ENCODE results near the gene VMAC.

VMAC gene

DNA sequence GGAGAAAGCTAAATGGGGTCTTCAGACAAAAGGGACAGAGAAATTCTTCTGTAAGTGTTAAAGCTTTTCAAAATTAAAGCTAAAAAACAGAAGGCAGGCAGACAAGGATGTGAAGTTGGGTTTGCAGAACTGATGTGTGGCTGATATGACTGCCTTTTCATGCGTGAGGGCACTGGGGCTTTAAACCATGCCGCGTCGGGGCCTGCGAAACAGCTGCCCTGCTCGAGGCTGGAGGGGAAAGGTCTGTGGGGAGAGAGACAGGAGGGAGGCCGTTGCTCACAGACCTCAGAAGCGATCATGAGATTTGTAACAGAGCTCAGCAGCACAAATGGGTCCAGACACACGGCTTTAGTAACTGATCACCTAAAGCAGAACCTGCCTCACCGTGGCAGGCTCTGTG is 32.9 kb downstream of the VMAC start:
- no peak for DNase-seq (ENCODE audit: low read depth)
- TF ChIP-seq CTCF (IDR thresholded peaks at IDR 0.05; ENCODE audit: low read length, missing control alignments): no peak
- H3K4me3 ChIP-seq (replicated peaks; ENCODE audit: low read depth, low read length): no peak overlapping the region

GRCh38 chr19:5940260-5941208 is 35.9 kb downstream of the VMAC start:
- DNase-seq (ENCODE audit: low read depth): no peak
- H3K4me3 ChIP-seq (replicated peaks; ENCODE audit: low read depth, low read length): no peak overlapping the region
- TF ChIP-seq CTCF (IDR thresholded peaks at IDR 0.05; ENCODE audit: low read length, missing control alignments): no peak

- TF ChIP-seq CTCF (IDR thresholded peaks at IDR 0.05; ENCODE audit: low read length, missing control alignments): no peak
- H3K4me3 ChIP-seq (replicated peaks; ENCODE audit: low read depth, low read length): no peak overlapping the region
- no peak for DNase-seq (ENCODE audit: low read depth)
Observed at GRCh38 chr19:5941673-5942072, 37.0 kb downstream of the VMAC start.

GRCh38 chr19:5943045-5943444 is 38.4 kb downstream of the VMAC start:
- DNase-seq (ENCODE audit: low read depth): no peak
- no peak for TF ChIP-seq CTCF (IDR thresholded peaks at IDR 0.05; ENCODE audit: low read length, missing control alignments)
- no peak overlapping the region for H3K4me3 ChIP-seq (replicated peaks; ENCODE audit: low read depth, low read length)

- no peak for TF ChIP-seq CTCF (IDR thresholded peaks at IDR 0.05; ENCODE audit: low read length, missing control alignments)
- no peak overlapping the region for H3K4me3 ChIP-seq (replicated peaks; ENCODE audit: low read depth, low read length)
- peak; percentile 71 for DNase-seq (ENCODE audit: low read depth)
Observed at GRCh38 chr19:5943623-5944022, 39.0 kb downstream of the VMAC start.

- H3K4me3 ChIP-seq (replicated peaks; ENCODE audit: low read depth, low read length): peak overlapping the region; percentile 14
- peak; percentile 84 for DNase-seq (ENCODE audit: low read depth)
- no peak for TF ChIP-seq CTCF (IDR thresholded peaks at IDR 0.05; ENCODE audit: low read length, missing control alignments)
Observed at GRCh38 chr19:5947435-5947834, 42.8 kb downstream of the VMAC start.
